K562 (cell line): ENCODE measurements around the gene DCP2. TPM values are rescaled to one million over a fixed set of nuclear protein-coding genes. Genes with fewer than 3 reads are reported as not detected.
A peak's percentile ranks its signal among the peaks of the same experiment; 100 is the strongest.

Source experiments
- BDP1 ChIP-seq: IDR thresholded peaks from 3 replicates; pipeline ENCODE4 v1.6.1; 2011; ENCODE audit not compliant: insufficient read length, insufficient read depth
- CHCHD3 ChIP-seq: fragments of 250-450 bp; sonication (Bioruptor Pico); IDR thresholded peaks from 2 replicates; pipeline ENCODE4 v2.1.2; 2022; ENCODE audit warnings: mild to moderate bottlenecking
- EHMT2 ChIP-seq: fragments of 450-650 bp; IDR thresholded peaks from 2 replicates; pipeline ENCODE4 v1.6.1; 2018; ENCODE audit warnings: antibody characterized with exemption
- FOXK2 ChIP-seq, 2 experiments: fragments of 450-650 bp; IDR thresholded peaks in 1 of 2; conservative IDR thresholded peaks in 1 of 2; 2 replicates each; pipeline ENCODE4 v1.6.1; 2016; ENCODE audit warnings: low read depth in 2 of 2, mild to moderate bottlenecking in 1 of 2
- MBD1 ChIP-seq: fragments of 250-450 bp; sonication (Bioruptor Pico); IDR thresholded peaks from 2 replicates; pipeline ENCODE4 v1.8.0; 2022; ENCODE audit warnings: inconsistent platforms
- MCM2 ChIP-seq: fragments of 450-650 bp; IDR thresholded peaks from 2 replicates; pipeline ENCODE4 v1.6.1; 2017; ENCODE audit warnings: low read depth, mild to moderate bottlenecking
- MTF1 ChIP-seq: fragments of 250-450 bp; sonication (Bioruptor Pico); IDR thresholded peaks from 2 replicates; pipeline ENCODE4 v1.9.0; 2021; ENCODE audit warnings: moderate library complexity, mild to moderate bottlenecking, inconsistent platforms, borderline replicate concordance
- PURB ChIP-seq: sonication (generic); formaldehyde crosslinking; IDR thresholded peaks from 2 replicates; pipeline ENCODE4 v1.9.0; 2021; ENCODE audit warnings: low read depth, mild to moderate bottlenecking, missing genetic modification reagents
- RREB1 ChIP-seq: fragments of 250-450 bp; sonication (Bioruptor Pico); IDR thresholded peaks from 2 replicates; pipeline ENCODE4 v1.4.0; 2020
- SMAD3 ChIP-seq: fragments of 450-650 bp; formaldehyde crosslinking; conservative IDR thresholded peaks from 2 replicates; pipeline ENCODE4 v1.4.0; 2020; ENCODE audit warnings: mild to moderate bottlenecking
- SMARCA5 ChIP-seq: fragments of 450-650 bp; IDR thresholded peaks from 2 replicates; pipeline ENCODE4 v1.6.1; 2016
- TCFL5 ChIP-seq: fragments of 250-450 bp; sonication (Bioruptor Pico); conservative IDR thresholded peaks from 2 replicates; pipeline ENCODE4 v1.6.1; 2021; ENCODE audit warnings: mild to moderate bottlenecking, moderate library complexity, matching md5 sums
- TGIF2 ChIP-seq: sonication (generic); formaldehyde crosslinking; IDR thresholded peaks from 2 replicates; pipeline ENCODE4 v1.8.1; 2022; ENCODE audit warnings: mild to moderate bottlenecking, missing genetic modification reagents, moderate library complexity
- ZNF12 ChIP-seq: sonication (generic); formaldehyde crosslinking; IDR thresholded peaks from 2 replicates; pipeline ENCODE4 v1.4.0; 2020; ENCODE audit warnings: mild to moderate bottlenecking, missing genetic modification reagents
- ZNF212 ChIP-seq: fragments of 450-650 bp; formaldehyde crosslinking; IDR thresholded peaks from 2 replicates; pipeline ENCODE4 v1.4.0; 2020; ENCODE audit warnings: mild to moderate bottlenecking
- polyA plus RNA-seq, 8 experiments: library from polyadenylated mRNA; depleted of rRNA in 4 of 8; stranded (reverse) in 5 of 8; unstranded in 3 of 8; fragments of >200 nt; fragmentation: Nextera tagmentation in 2 of 8; fragmentation: Illumina TruSeq in 1 of 8; extraction: Ambion mirVana in 2 of 8; extraction: Trizol in 1 of 8; gene quantifications; 2 replicates each; pipeline versions ENCODE4 v1.2.1 to v1.2.3, GENCODE V29; 2011 to 2014; ENCODE audit warnings: inconsistent platforms in 1 of 8, missing spikeins in 1 of 8
- total RNA-seq, 7 experiments: library from RNA; depleted of rRNA in 6 of 7; stranded (reverse); fragments of >200 nt in 6 of 7; fragmentation: Illumina TruSeq in 2 of 7; extraction: Trizol in 2 of 7; gene quantifications; 2 replicates each; pipeline versions ENCODE4 v1.2.1 to v1.2.3, GENCODE V29; 2011 to 2021; ENCODE audit warnings: low replicate concordance in 1 of 7
- TF ChIP-seq, protein P1 (sequence below), 3 experiments: fragments of 200-800 bp in 1 of 3; sonication (Bioruptor generic) in 1 of 3; sonication (generic) in 1 of 3; formaldehyde crosslinking in 1 of 3; IDR thresholded peaks; 2 replicates each; pipeline versions ENCODE4 v1.6.1 to v1.8.0; 2016 to 2022; ENCODE audit warnings: mild to moderate bottlenecking in 2 of 3, missing compliant biosample characterization in 2 of 3, missing genetic modification characterization in 2 of 3, missing genetic modification reagents in 1 of 3
- TF ChIP-seq, protein P2 (sequence below), 3 experiments: IDR thresholded peaks in 2 of 3; conservative IDR thresholded peaks in 1 of 3; 2 replicates each; pipeline ENCODE4 v1.5.1; 2011 to 2012; ENCODE audit warnings: low read length in 3 of 3, mild to moderate bottlenecking in 3 of 3, control low read depth in 2 of 3, improper control_type of control experiment in 1 of 3, inconsistent platforms in 1 of 3, low read depth in 1 of 3, mixed read lengths in 1 of 3, moderate library complexity in 1 of 3; ENCODE audit not compliant: insufficient read depth in 2 of 3

DCP2 gene
- total and polyA plus RNA-seq, 9 of the 15 experiments (the other 6 are each of a cell fraction or from before 2014, with no cell fraction given): 25.9 to 109 (median 46.7) TPM

DNA sequence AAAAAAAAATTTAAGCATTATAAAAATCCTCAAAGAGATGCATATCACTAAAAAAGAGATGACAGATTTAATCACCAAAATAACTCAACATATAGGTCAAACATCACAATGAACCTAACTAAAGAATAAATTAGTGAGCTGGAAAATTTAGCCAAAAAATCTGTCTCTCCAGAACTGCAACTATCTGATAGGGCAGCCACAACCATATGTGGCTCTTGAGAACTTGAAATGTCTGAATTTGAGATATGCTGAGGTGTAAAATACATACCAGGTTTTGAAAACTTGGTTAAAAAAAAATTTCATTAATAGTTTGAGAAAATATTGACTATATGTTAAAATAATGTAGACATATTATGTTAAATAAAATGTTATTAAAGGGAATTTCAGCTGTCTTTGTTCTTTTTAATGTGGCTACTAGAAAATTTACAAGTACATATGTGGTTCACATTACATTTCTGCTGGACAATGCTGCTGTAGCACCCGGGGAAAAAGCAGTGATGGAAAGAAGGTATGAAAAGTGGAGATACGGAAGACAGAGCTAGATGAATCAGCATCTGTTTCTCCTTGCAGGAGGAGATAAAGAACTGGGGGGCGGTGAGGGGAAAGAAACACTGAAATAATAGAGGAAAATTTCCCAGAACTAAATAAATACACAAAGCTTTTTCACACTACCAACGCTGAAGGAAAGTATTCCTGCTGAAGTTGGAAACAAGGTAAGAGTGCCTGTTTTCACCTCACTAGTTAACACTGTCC is 66.1 kb downstream of the DCP2 start (continued):
- TF ChIP-seq, protein P1, sequence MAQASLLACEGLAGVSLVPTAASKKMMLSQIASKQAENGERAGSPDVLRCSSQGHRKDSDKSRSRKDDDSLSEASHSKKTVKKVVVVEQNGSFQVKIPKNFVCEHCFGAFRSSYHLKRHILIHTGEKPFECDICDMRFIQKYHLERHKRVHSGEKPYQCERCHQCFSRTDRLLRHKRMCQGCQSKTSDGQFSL (CRISPR knock-in tag; IDR thresholded peaks at IDR 0.05): no peak
- TF ChIP-seq, protein P1 (tag; IDR thresholded peaks at IDR 0.05): no peak
- TF ChIP-seq MCM2 (no peak), EHMT2 (no peak), MBD1 (no peak), ZNF212 (CRISPR knock-in tag) (no peak), SMAD3 (CRISPR knock-in tag) (no peak), PURB (CRISPR knock-in tag) (no peak), TGIF2 (no peak), SMARCA5 (no peak), BDP1 (no peak), MTF1 (CRISPR knock-in tag) (no peak), TCFL5 (CRISPR knock-in tag) (no peak), RREB1 (CRISPR knock-in tag) (no peak), CHCHD3 (no peak), FOXK2 (conservative IDR thresholded peaks at IDR 0.05 in 1 of 2, IDR thresholded peaks at IDR 0.05 in 1 of 2; ENCODE audit: low read depth in 2 of 2) (peak in 1 of 2 experiments; percentile 75; a peak in 2 of 4 replicates), ZNF12 (CRISPR knock-in tag) (no peak)
- TF ChIP-seq, protein P2, sequence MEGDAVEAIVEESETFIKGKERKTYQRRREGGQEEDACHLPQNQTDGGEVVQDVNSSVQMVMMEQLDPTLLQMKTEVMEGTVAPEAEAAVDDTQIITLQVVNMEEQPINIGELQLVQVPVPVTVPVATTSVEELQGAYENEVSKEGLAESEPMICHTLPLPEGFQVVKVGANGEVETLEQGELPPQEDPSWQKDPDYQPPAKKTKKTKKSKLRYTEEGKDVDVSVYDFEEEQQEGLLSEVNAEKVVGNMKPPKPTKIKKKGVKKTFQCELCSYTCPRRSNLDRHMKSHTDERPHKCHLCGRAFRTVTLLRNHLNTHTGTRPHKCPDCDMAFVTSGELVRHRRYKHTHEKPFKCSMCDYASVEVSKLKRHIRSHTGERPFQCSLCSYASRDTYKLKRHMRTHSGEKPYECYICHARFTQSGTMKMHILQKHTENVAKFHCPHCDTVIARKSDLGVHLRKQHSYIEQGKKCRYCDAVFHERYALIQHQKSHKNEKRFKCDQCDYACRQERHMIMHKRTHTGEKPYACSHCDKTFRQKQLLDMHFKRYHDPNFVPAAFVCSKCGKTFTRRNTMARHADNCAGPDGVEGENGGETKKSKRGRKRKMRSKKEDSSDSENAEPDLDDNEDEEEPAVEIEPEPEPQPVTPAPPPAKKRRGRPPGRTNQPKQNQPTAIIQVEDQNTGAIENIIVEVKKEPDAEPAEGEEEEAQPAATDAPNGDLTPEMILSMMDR (IDR thresholded peaks at IDR 0.05 in 2 of 3, conservative IDR thresholded peaks at IDR 0.05 in 1 of 3; ENCODE audit: insufficient read depth in 2 of 3, low read depth in 1 of 3, low read length in 3 of 3): no peak
